H54 (cell line): Measurements from ENCODE around the gene ADCY1.

Source experiments
- DNase-seq: peaks from one replicate; pipeline ENCODE4 v3.0.0; 2011; ENCODE audit warnings: low spot score, mixed read lengths; ENCODE audit not compliant: insufficient read length
- FAIRE-seq: peaks from 3 replicates; lab custom pipeline; 2011; peaks lifted over from hg19 to GRCh38; lab: Jason Lieb, UNC
- POLR2A ChIP-seq: IDR thresholded peaks from 2 replicates; pipeline ENCODE4 v1.6.1; 2011; ENCODE audit warnings: low read depth, mild to moderate bottlenecking, low read length

The ADCY1 gene

GRCh38 chr7:45582868-45583277 is 8.7 kb downstream of the ADCY1 start:
- DNase-seq (no peak), FAIRE-seq (no peak)
- TF ChIP-seq POLR2A = no peak

GRCh38 chr7:45583296-45583695 is 9.1 kb downstream of the ADCY1 start:
- DNase-seq (no peak), FAIRE-seq (no peak)
- no peak for TF ChIP-seq POLR2A

- DNase-seq (no peak), FAIRE-seq (no peak)
- TF ChIP-seq POLR2A = no peak
Measured at GRCh38 chr7:45584261-45585210, 10.4 kb downstream of the ADCY1 start.

GRCh38 chr7:45585628-45586027 is 11.5 kb downstream of the ADCY1 start:
- TF ChIP-seq POLR2A = no peak
- FAIRE-seq (no peak), DNase-seq (no peak)

- DNase-seq (no peak), FAIRE-seq (no peak)
- TF ChIP-seq POLR2A = no peak
Measured at GRCh38 chr7:45586542-45587520, 12.7 kb downstream of the ADCY1 start.

GRCh38 chr7:45588466-45588865 is 14.3 kb downstream of the ADCY1 start:
- no peak for TF ChIP-seq POLR2A
- FAIRE-seq (no peak), DNase-seq (no peak)

GRCh38 chr7:45589061-45589460 is 14.9 kb downstream of the ADCY1 start:
- no peak for DNase-seq
- no peak for FAIRE-seq
- no peak for TF ChIP-seq POLR2A

GRCh38 chr7:45589915-45590678 is 15.9 kb downstream of the ADCY1 start:
- no peak for TF ChIP-seq POLR2A
- FAIRE-seq = no peak
- DNase-seq = no peak

GRCh38 chr7:45590679-45591057 is 16.5 kb downstream of the ADCY1 start:
- TF ChIP-seq POLR2A = no peak
- FAIRE-seq (no peak), DNase-seq (no peak)

GRCh38 chr7:45591101-45591906 is 17.1 kb downstream of the ADCY1 start:
- no peak for FAIRE-seq
- no peak for TF ChIP-seq POLR2A
- no peak for DNase-seq

GRCh38 chr7:45592230-45592991 is 18.2 kb downstream of the ADCY1 start:
- DNase-seq (no peak), FAIRE-seq (no peak)
- no peak for TF ChIP-seq POLR2A

- no peak for TF ChIP-seq POLR2A
- DNase-seq (no peak), FAIRE-seq (no peak)
Measured at GRCh38 chr7:45593121-45593541, 19.0 kb downstream of the ADCY1 start.
